K562 treated with DMSO at 1 percent for 24 hours (cell line): ENCODE data around the gene FAXC. TPM values are rescaled to one million over a fixed set of nuclear protein-coding genes. Genes with fewer than 3 reads are reported as not detected.

Experiments
- total RNA-seq: library from RNA; unstranded; fragments of 300-600 nt; gene quantifications from 2 replicates; pipeline ENCODE4 v1.2.3, GENCODE V29; 2022; ENCODE audit warnings: low read depth; ENCODE audit not compliant: insufficient read depth

The FAXC gene
- not detected in 2 replicates for total RNA-seq

DNA sequence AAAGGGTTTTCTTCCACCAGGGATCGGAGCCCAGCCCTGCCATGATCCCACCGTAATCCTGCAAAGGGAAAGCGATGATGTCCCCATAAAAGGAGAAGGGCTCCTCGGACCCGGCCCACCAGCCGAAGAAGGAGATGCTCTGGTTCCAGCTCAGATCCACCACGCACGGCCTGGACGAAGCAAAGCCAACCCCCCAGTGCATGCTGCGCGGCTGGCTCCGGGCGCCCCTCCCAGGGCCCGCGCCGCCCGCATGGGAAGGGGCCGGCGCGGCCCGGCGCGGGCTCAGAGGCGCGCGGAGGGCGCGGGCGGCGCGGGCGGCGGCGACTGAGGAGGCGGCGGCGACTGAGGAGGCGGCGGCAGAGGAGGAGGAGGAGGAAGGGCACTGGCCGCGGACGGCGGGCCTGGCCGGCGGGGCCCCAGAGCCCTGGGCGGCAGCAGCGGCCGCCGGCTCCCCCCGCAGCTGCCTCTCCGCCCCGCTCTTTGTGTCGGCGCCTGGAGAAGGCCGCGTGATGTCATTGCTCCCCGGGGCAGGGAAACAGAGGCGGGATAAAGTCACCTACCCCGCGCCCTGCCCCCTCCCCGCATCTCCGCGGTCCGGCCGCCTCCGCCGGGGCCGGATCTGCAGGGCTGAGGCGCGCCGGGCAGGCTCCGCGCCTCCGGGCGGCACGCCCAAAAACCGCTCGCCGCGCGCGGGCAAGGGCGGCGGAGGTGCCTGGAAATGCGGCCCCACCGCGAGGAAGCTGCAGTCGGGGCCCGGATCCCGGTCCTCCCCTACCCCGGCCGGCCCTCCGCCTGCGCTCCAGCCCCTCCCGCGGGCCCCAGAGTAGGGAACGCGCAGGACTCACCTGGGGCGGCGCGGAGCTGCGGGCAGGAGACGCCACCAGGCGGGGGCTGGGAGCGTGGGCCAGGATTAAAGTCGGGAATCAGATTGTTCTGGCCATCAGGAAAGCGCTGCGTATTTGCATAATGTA, at the start of gene FAXC:
FAXC (minus strand) TSS at position 504 of the 971 bp plus-strand sequence; CDS start at position 202, 302 bp downstream.

DNA sequence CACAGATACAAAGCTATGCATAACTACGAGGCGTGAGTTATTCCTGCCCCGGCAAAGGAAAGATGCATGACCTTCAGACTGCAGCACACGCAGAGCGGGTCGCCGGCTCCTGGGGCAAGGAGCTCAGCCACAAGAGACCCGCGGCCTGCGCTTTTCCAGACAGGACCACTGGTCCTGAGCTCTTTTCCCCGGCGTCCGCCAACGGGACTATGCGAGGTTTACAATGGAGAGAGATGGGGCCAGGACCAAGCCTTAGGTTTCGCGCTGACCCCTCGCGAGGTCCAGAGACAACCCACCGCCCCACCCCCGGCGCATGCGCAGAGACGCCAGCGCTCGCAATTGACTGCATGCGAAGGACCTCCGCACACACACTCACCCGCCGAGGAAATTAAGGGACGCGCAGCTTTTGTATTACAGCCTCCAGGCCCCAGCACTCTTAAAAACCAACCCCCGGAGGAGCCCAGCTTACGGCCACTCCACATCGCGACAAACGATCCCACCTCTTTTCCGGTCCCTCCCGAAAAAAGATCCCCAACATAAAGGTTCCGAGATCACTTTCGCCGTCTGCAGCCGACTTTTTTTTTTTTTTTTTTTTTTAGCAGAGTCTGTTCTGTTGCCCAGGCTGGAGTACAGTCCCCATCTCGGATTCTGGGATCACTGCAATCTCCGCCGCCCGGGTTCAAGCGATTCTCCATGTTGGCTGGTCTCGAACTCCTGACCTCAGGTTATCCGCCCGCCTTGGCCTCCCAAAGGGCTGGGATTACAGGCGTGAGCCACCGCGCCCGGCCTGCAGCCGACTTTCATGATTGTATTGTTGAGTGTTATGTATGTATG, 44.4 kb upstream of the FAXC start, which contains the start of gene COQ3:
COQ3 (minus strand) TSS at position 498 of the 834 bp plus-strand sequence; CDS start at position 482, 16 bp downstream.

Other genes starting within 250 kb of the FAXC start
- 10.1 and 10.5 TPM in 2 replicates for gene COQ3, start 44.5 kb upstream of the FAXC start, total RNA-seq
- gene PNISR, start 75.6 kb upstream of the FAXC start, total RNA-seq: 53.3 and 69.7 TPM in 2 replicates
- gene USP45, start 165.7 kb upstream of the FAXC start, total RNA-seq: 7.5 and 9.4 TPM in 2 replicates
- 29.9 and 52.4 TPM in 2 replicates for gene CCNC, start 219.0 kb upstream of the FAXC start, total RNA-seq